ENCODE data around the gene SPRYD3.

- TF ChIP-seq ZSCAN18 (tag by site-specific recombination; IDR thresholded peaks at IDR 0.05) (no peak), ZBTB1 (tag by site-specific recombination; IDR thresholded peaks at IDR 0.05) (no peak), CTCF (tag by site-specific recombination; IDR thresholded peaks at IDR 0.05) (no peak), ZNF558 (tag by site-specific recombination; IDR thresholded peaks at IDR 0.05) (no peak), ZNF184 (tag by site-specific recombination; IDR thresholded peaks at IDR 0.05) (no peak)
These were observed 18.0 kb upstream of the SPRYD3 start for GRCh38 chr12:53097207-53097563.
